Stimulated activated naive CD8-positive, alpha-beta T cell treated with anti-CD3 and anti-CD28 coated beads, Interleukin-15, Interleukin-2, amounts not matched to agents 100 ng/mL and 50 ng/mL, for 24 hours (primary cell): Measurements from ENCODE around the gene HELLS.
"Not testable (repeated sequence)": the region's sequence is repeated elsewhere in the genome, so short reads cannot be mapped to it uniquely, and the experiment has no call there.

Experiments used
- H3K27ac Mint-ChIP-seq: one replicate; pipeline ENCODE4 v1.8.0; 2021; ENCODE audit warnings: mild to moderate bottlenecking, mixed read lengths
- H3K27me3 Mint-ChIP-seq: one replicate; pipeline ENCODE4 v1.8.0; 2021; ENCODE audit warnings: mixed read lengths
- H3K36me3 Mint-ChIP-seq: one replicate; pipeline ENCODE4 v1.8.0; 2021; ENCODE audit warnings: low read depth, mixed read lengths
- H3K4me1 Mint-ChIP-seq: one replicate; pipeline ENCODE4 v1.8.0; 2021; ENCODE audit warnings: low read depth, mixed read lengths
- H3K4me3 Mint-ChIP-seq: one replicate; pipeline ENCODE4 v1.8.0; 2021; ENCODE audit warnings: mild to moderate bottlenecking, mixed read lengths
- H3K9me3 Mint-ChIP-seq: one replicate; pipeline ENCODE4 v1.8.0; 2021; ENCODE audit warnings: mixed read lengths

HELLS gene

GRCh38 chr10:94545391-94546048, at the start of gene HELLS:
Gene HELLS (plus strand): TSS chr10:94545788. CDS start chr10:94545922, 134 bp downstream.
- Mint-ChIP-seq H3K4me1 (peaks cover 24% of the 10 kb centered on the region), H3K9me3 (no peaks in the 10 kb centered on the region), H3K36me3 (peaks cover 26% of the 10 kb centered on the region), H3K27me3 (peaks cover 12% of the 10 kb centered on the region), H3K27ac (peak within 1 kb of the TSS; percentile 97), H3K4me3 (peak within 1 kb of the TSS; percentile 99)

- Mint-ChIP-seq H3K27me3 (peaks cover 3% of the 10 kb centered on the region), H3K9me3 (no peaks in the 10 kb centered on the region), H3K27ac (no peak overlapping the region), H3K4me1 (no peaks in the 10 kb centered on the region), H3K4me3 (no peak overlapping the region), H3K36me3 (no peaks in the 10 kb centered on the region)
Observed at GRCh38 chr10:94496010-94496409, 49.6 kb upstream of the HELLS start.

- Mint-ChIP-seq H3K27ac (no peak overlapping the region), H3K4me3 (no peak overlapping the region), H3K27me3 (peaks cover 3% of the 10 kb centered on the region), H3K36me3 (no peaks in the 10 kb centered on the region), H3K4me1 (no peaks in the 10 kb centered on the region), H3K9me3 (no peaks in the 10 kb centered on the region)
Observed at GRCh38 chr10:94496646-94497045, 48.9 kb upstream of the HELLS start.

- no peak overlapping the region for H3K27ac Mint-ChIP-seq
- H3K4me1 Mint-ChIP-seq = no peaks in the 10 kb centered on the region
- H3K36me3 Mint-ChIP-seq = no peaks in the 10 kb centered on the region
- H3K4me3 Mint-ChIP-seq = no peak overlapping the region
- no peaks in the 10 kb centered on the region for H3K9me3 Mint-ChIP-seq
- no peaks in the 10 kb centered on the region for H3K27me3 Mint-ChIP-seq
Observed at GRCh38 chr10:94500063-94500462, 45.5 kb upstream of the HELLS start.

GRCh38 chr10:94521276-94522250, 24.0 kb upstream of the HELLS start:
- H3K4me3 Mint-ChIP-seq = no peak overlapping the region
- H3K9me3 Mint-ChIP-seq = no peaks in the 10 kb centered on the region
- H3K4me1 Mint-ChIP-seq = no peaks in the 10 kb centered on the region
- no peak overlapping the region for H3K27ac Mint-ChIP-seq
- no peaks in the 10 kb centered on the region for H3K36me3 Mint-ChIP-seq
- H3K27me3 Mint-ChIP-seq = peaks cover 2% of the 10 kb centered on the region

- H3K4me1 Mint-ChIP-seq = no peaks in the 10 kb centered on the region
- peaks cover 8% of the 10 kb centered on the region for H3K27me3 Mint-ChIP-seq
- H3K27ac Mint-ChIP-seq = no peak overlapping the region
- H3K4me3 Mint-ChIP-seq = no peak overlapping the region
- H3K36me3 Mint-ChIP-seq = no peaks in the 10 kb centered on the region
- no peaks in the 10 kb centered on the region for H3K9me3 Mint-ChIP-seq
Observed at GRCh38 chr10:94524146-94524545, 21.4 kb upstream of the HELLS start.

GRCh38 chr10:94524711-94525110, 20.9 kb upstream of the HELLS start:
- H3K27me3 Mint-ChIP-seq = peaks cover 8% of the 10 kb centered on the region
- no peak overlapping the region for H3K4me3 Mint-ChIP-seq
- H3K4me1 Mint-ChIP-seq = no peaks in the 10 kb centered on the region
- H3K27ac Mint-ChIP-seq = no peak overlapping the region
- no peaks in the 10 kb centered on the region for H3K36me3 Mint-ChIP-seq
- no peaks in the 10 kb centered on the region for H3K9me3 Mint-ChIP-seq

- not testable (repeated sequence) for H3K4me1 Mint-ChIP-seq, H3K36me3 Mint-ChIP-seq, H3K27ac Mint-ChIP-seq, H3K9me3 Mint-ChIP-seq, H3K4me3 Mint-ChIP-seq
- H3K27me3 Mint-ChIP-seq = peaks cover 21% of the 10 kb centered on the region
Observed at GRCh38 chr10:94531550-94531949, 14.0 kb upstream of the HELLS start.

GRCh38 chr10:94533027-94533426, 12.6 kb upstream of the HELLS start:
- H3K27me3 Mint-ChIP-seq = peaks cover 20% of the 10 kb centered on the region
- H3K36me3 Mint-ChIP-seq = no peaks in the 10 kb centered on the region
- H3K9me3 Mint-ChIP-seq = no peaks in the 10 kb centered on the region
- no peak overlapping the region for H3K4me3 Mint-ChIP-seq
- no peak overlapping the region for H3K27ac Mint-ChIP-seq
- no peaks in the 10 kb centered on the region for H3K4me1 Mint-ChIP-seq

- H3K9me3 Mint-ChIP-seq, H3K4me3 Mint-ChIP-seq, H3K27ac Mint-ChIP-seq: not testable (repeated sequence)
- peaks cover 21% of the 10 kb centered on the region for H3K27me3 Mint-ChIP-seq
- peaks cover 13% of the 10 kb centered on the region for H3K36me3 Mint-ChIP-seq
- peaks cover 22% of the 10 kb centered on the region for H3K4me1 Mint-ChIP-seq
Observed at GRCh38 chr10:94542282-94542681, 3.3 kb upstream of the HELLS start.

GRCh38 chr10:94546049-94546900, 687 bp downstream of the HELLS start:
- peaks cover 12% of the 10 kb centered on the region for H3K27me3 Mint-ChIP-seq
- H3K9me3 Mint-ChIP-seq = no peaks in the 10 kb centered on the region
- H3K36me3 Mint-ChIP-seq = peaks cover 31% of the 10 kb centered on the region
- H3K27ac Mint-ChIP-seq = peak overlapping the region; percentile 97
- peak overlapping the region; percentile 99 for H3K4me3 Mint-ChIP-seq
- peaks cover 24% of the 10 kb centered on the region for H3K4me1 Mint-ChIP-seq

GRCh38 chr10:94546901-94547185, 1.3 kb downstream of the HELLS start:
- H3K4me1 Mint-ChIP-seq = peaks cover 21% of the 10 kb centered on the region
- peaks cover 12% of the 10 kb centered on the region for H3K27me3 Mint-ChIP-seq
- H3K36me3 Mint-ChIP-seq = peaks cover 33% of the 10 kb centered on the region
- peak overlapping the region; percentile 99 for H3K4me3 Mint-ChIP-seq
- no peak overlapping the region for H3K27ac Mint-ChIP-seq
- H3K9me3 Mint-ChIP-seq = no peaks in the 10 kb centered on the region

- Mint-ChIP-seq H3K27ac (no peak overlapping the region), H3K27me3 (peaks cover 5% of the 10 kb centered on the region), H3K4me1 (peaks cover 21% of the 10 kb centered on the region), H3K9me3 (no peaks in the 10 kb centered on the region), H3K4me3 (no peak overlapping the region), H3K36me3 (peaks cover 52% of the 10 kb centered on the region)
Observed at GRCh38 chr10:94549221-94549620, 3.6 kb downstream of the HELLS start.

- not testable (repeated sequence) for H3K4me1 Mint-ChIP-seq, H3K9me3 Mint-ChIP-seq, H3K4me3 Mint-ChIP-seq, H3K27me3 Mint-ChIP-seq, H3K27ac Mint-ChIP-seq
- peaks cover 80% of the 10 kb centered on the region for H3K36me3 Mint-ChIP-seq
Observed at GRCh38 chr10:94567714-94568307, 22.2 kb downstream of the HELLS start.
